Ecto neural progenitor cell (in vitro differentiated cells): ENCODE measurements around the gene PFN2.
A peak's percentile ranks its signal among the peaks of the same experiment; 100 is the strongest.
"Not testable (repeated sequence)": the region's sequence is repeated elsewhere in the genome, so short reads cannot be mapped to it uniquely, and the experiment has no call there.

ENCODE experiments used
- DNase-seq: peaks from one replicate; pipeline ENCODE4 v3.0.0-alpha.2; 2018; ENCODE audit warnings: low spot score

The PFN2 gene

DNA sequence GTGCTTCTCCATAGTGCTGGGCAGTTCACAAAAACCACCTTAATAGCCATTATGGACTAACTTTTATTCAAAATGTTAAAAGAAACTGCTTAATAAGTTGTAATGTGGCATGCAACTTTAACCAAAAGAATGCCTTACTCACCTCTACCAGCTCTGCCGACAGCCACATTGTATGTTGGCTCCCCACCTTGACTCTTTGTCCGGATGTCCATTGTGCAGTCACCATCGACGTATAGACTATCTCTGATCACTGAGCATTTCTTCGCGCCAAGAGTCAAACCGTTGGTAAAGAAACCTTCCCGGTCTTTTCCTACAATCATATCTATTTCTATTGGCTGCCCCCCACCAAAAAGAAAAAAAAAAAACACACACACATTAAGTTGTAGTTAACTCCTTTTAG lies 2.5 kb downstream of the PFN2 start:
- DNase-seq = no peak

DNA sequence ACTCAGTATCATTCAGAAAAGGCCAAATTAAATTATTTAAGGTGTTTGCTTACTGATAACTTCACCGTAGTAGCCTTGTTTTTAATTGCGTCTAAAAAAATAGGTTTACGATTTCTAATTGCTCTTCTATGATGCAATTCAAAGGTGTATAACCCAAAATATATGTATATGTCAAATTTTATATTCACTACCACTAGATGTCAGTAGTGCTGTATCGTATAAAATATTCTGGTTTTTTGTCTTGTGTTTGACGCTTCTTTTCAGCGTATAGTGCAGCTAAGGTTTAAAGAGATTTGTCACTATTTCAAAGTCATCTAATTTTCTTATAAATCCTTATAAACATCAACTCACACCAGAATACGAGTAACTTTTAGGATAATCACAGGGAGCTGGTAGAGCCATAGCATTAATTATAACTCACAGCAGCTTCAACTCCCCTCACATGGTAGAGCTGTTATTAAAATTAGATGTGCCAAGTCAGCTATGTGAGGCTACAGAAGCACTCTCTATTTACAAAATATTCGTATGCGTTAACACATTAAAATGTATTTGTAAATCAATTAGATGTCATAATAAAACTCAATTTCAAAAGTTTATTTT lies 3.5 kb downstream of the PFN2 start:
- no peak for DNase-seq

DNA sequence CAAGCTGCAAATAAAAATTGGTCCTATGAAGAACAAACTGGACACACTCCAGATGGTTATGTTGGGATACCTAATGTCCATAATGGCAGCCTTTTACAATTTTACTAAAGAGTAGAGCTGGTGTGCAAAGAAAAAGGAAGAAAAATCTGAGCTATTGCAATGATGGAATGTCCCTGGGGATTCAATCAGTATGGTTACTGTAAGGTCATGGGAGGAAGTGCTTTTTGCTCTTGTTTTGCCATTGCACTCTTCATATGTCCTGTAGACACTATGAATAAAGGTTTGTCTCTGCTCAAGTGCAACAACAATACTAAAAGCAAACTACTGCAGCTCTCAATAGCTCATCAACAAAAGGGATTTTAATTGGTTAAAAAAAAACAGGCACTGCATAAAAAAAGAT lies 5.4 kb downstream of the PFN2 start:
- DNase-seq = no peak

DNA sequence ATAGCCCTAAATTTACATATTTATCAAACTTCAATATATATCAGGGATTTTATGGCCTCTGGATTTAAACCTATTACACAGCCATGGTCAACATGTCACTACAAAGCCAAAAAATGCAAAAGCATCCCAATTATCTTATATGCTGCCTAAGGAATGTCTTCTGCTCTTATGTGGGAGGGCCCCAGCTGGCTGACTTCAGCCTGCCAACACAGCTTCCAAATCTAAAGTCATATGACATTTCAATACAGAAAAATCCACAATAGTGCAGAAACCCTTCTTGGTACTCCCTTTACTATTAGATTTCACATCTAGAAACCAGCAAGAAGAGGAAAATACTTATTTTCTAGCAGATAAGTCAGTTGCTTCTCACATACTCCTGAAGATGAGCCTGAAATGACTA lies 6.4 kb downstream of the PFN2 start:
- DNase-seq = no peak

DNA sequence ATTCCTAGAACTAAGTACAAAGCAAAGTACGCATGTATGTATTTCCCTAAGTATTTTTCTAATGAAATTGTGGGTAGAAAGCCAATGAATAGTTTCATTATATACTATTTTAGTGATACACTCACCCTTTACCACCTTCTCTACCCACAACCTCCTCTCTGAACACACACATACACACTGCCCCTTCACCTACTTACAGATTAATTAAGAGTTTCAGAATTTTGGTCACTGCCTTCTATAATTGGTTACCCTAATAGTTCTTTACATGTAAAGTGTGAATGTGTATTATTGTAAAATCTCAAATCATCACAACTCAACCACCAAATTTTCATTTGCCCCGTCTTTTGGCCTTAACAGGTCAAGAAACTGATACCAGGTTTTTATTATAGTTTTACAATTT lies 7.2 kb downstream of the PFN2 start:
- no peak for DNase-seq

DNA sequence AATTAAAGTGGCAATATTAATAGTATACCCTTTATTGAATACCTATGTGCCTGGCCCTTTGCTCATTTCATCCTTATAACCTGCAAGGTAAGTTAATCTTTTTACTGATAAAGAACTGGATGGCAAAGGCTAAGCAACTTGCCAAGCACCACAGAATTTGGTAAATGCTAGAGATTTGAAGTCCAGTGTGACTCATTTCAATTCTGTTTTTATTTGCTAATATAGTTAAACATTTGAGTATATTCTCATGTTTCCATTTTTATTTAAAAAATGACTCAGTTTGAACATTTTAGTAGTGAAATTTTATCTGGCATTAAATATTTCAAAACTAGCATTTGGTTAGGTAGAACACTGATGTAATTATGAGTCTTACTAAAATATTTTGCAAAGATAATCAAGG lies 11.3 kb downstream of the PFN2 start:
- DNase-seq = no peak

DNA sequence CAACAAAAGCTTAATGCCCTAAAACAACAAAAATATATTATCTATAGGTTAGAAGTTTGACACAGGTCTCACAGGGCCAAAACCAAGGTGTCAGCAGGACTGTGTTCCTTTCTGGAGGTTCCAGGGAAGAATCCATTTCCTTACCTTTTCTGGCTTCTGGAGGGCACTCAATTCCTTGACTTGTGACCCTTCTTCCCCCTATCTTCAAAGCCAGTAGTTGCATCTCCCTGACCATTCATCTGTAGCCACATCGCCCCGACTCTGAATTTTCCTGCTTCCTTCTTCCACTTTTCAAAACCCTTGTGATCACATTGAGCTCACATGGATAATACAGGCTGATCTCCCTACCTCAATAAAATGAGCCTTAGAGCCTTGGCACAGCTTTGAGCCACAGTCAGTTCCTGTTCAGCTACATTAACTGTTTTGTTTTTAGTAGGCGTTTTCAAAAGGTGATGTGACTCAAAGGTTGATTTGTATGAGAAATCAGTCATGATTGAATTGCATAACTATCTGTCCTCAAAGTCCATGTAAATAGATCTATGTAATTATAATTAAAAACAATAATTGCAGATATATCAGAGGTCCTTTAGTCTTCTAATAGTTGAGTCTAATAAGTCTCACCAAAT lies 12.4 kb downstream of the PFN2 start:
- DNase-seq = no peak

DNA sequence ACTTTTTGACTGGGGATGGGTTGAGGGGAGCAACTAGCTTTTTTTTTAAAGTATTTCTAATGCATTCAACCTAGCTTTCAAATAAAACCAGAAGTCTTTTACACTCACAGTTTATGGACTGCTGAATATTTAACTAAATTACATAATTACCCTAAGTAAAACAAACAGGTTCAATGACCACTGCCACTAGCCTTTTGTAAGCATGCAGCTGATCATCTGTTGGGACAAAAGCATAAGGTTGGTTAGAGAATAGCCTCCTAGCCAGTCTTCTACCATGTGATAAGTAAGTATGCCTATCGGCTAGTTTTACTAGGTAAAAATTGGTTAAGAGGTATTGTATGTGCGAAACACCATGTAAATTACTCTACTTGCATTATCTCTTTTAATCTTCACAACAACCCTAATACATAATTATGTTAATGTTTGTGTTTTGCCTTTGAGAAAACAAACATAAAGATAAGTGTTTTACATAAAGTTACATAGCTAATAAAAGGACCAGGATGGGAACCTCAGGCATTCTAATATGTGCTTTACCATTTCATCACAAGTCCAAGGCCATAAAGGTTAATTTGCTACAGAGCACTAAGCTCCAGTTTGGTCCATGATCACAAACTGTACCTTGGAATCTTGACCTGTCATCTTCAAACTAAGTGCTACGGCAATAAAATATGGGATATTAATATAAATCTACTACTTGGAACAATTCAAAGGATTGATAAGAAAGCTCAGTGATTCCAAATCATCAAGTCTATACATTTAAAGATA lies 13.2 kb downstream of the PFN2 start:
- DNase-seq = no peak

DNA sequence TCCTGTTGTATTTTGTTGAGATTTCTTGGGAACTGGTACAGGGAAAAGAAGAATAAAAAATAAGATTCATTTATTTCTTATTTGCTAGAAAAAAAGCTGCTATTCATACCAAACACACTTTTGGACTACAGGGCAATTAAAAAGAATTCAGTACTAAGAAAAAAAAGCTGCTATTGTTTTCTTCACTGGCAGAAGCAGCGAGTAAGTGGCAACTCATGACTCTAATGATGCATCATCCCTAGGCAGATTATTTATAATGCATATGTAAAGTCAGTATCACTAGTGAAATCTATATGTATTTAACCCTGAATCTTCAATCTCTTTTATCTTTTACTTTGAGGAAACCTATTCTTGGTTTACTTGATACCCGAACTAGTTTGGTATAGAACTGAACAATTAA lies 15.2 kb downstream of the PFN2 start:
- no peak for DNase-seq

DNA sequence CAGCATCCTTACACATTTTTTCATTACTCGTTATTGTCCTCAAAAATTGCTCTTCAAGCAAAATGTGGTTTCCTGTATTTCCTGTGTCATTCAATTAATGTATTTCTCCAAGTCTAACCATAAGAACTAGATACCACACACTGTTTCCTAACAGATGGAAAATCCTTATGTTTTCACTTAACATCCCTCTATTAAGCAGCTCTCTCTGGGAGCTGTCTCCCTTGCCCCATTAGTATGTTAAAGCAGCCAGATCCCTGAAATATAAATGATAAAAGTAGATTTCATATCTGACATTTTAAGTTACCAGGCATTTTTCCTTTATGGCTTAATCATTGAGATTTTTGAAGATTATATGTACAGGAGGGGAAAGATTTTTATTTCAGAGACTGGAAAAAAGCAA lies 15.9 kb downstream of the PFN2 start:
- no peak for DNase-seq

DNA sequence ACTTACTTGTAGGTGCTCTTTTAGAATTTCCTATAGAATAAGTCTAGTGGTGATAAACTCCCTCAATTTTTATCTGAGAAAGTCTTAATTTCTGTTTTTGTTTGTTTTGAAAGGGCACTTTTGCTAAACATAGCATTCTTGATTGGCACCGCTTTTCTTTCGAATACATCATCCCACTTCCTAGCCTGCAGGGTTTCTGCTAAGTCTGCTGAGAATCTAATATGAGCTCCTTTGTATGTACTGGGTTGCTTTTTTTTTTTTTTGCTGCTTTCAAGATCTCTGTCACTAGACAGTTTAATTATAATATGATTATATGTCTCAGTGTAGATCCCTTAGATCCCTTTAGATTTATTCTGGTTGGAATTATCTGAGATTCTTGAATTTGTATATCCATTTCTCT lies 21.5 kb downstream of the PFN2 start:
- no peak for DNase-seq

DNA sequence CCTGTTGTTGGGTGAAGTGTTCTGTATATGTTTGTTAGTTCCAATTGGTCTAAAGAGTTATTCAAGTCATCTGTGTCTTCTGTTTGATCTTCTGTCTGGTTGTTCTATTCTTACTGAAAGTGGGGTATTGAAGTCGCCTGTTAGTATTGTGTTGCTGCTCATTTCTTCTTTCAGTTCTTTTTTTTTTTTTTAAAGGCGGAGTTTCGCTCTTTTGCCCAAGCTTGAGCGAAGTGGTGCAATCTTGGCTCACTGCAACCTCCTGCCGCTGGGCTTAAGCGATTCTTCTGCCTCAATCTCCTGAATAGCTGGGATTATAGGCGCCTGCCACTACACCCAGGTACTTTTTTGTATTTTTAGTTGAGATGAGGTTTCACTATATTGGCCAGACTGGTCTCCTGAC lies 23.5 kb downstream of the PFN2 start:
- DNase-seq = no peak

DNA sequence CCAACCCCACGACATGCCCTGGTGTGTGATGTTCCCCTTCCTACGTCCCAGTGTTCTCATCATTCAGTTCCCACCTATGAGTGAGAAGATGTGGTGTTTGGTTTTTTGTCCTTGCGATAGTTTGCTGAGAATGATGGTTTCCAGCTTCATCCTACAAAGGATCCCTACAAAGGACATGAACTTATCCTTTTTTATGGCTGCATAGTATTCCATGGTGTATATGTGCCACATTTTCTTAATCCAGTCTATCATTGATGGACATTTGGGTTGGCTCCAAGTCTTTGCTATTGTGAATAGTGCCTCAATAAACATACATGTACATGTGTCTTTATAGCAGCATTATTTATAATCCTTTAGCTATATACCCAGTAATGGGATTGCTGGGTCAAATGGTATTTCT lies 26.7 kb downstream of the PFN2 start:
- not testable (repeated sequence) for DNase-seq

DNA sequence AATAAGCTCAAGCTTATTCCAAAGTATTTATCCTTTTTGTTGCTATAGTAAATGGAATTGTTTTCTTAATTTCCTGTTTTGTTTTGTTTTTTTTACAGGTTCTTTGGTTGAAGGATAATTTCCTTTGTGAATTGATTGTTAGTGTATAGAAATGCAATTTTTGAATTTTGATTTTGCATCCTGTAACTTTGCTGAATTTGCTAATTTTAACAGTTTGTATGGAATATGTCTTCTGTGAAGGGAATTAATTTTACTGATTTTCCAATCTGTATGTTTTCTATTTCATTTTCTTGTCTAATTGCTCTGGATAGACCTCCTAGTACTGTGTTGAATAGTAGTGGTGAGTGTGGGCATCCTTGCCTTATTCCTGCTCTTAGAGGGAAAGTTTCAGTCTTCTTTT lies 28.3 kb downstream of the PFN2 start:
- DNase-seq = no peak

DNA sequence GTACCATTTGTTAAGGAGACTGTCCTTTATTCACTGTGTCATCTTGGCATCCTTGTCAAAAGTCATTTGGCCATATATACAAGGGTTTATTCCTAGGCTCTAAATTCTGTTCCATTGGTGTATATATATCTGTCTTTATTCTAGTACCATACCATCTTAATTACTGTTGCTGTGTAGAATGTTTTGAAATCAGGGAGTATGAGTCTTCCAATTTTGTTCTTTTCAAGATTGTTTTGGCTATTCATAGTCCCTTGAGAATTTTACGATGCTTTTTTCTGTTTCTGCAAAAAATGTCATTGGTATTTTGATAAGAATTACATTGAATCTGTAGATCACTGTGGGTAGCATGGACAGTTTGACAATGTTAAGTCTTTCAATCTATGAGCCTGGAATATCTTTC lies 28.7 kb downstream of the PFN2 start:
- DNase-seq = no peak

DNA sequence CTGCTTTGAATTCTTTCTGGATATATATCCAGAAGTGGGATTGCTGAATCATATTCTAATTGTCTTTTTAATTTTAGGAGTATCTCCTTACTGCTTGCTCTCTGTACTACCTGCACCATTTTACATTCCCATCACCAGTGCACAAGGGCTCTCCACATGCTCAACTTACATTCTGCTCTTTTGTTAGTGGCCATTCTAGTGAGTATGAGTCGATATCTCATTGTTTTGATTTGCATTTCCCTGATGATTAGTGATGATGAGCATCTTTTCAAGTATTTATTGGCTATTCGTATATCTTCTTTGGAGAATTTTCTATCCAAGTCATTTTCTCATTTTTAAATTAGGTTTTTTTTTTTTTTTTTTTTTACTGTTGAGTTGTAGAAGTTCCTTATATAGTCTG lies 29.5 kb downstream of the PFN2 start:
- DNase-seq = no peak

DNA sequence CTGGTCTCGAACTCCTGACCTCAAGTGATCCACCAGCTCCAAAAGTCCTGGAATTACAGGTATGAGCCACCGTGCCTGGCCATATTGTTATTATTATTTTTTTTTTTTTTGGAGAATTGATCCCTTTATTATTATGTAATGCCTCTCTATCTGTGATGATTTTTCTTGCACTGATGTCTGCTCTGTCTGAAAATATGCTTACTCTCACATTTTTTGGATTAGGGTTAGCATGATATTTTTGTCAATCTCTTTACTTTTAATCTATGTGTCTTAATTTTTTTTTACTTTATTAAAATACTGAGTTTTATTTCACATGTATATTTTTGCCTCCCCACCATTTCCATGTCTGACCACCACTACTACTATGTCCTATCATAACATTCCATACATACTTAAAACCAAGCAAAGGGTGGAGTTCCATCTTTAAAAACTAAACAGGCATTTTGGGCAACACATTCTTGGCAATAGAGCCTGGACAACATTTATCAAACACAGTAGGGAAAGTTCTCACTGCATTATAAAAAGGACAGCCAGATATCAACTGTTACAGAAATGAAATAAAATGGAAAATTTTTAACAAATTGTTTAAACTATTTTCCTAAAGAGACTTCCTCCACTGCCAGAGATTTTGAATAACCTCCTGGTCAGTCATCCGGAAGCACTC lies 32.2 kb downstream of the PFN2 start:
- not testable (repeated sequence) for DNase-seq

DNA sequence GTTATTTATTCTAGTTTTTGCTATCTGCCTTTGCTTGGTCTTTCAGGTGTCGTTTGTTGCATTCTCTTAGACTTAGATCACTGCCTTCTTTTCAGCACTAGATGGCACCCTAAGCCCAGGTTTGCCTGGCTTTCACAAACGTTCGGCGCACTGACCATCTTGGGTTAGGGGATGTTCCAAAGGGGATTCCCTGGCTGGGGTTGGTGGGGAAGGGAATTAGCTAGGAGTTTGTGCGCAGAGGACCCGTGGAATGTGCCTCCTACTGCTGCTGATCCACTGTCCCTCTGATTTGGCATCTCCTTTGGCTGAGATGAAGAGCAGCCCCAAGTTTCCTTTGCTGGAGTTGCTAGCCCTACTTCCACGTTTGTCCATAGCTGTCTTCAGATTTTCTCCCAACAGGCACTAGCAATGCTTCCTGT lies 33.9 kb downstream of the PFN2 start:
- peak; percentile 71 for DNase-seq

DNA sequence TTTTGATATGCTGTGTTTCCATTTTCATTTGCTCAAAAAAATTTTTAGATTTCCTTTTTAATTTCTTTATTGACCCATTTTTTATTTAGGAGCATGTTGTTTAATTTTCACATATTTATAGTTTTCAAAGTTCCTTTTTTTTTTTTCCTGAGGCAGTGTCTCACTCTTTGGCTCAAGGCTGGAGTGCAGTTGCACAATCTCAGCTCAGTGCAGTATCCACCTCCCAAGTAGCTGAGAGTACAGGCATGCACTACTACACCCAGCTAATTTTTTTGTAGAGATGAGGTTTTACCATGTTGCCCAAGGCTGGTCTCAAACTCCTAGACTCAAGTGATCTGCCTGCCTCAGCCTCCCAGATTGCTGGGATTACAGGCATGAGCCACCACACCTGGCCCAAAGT lies 36.2 kb downstream of the PFN2 start:
- DNase-seq = no peak

DNA sequence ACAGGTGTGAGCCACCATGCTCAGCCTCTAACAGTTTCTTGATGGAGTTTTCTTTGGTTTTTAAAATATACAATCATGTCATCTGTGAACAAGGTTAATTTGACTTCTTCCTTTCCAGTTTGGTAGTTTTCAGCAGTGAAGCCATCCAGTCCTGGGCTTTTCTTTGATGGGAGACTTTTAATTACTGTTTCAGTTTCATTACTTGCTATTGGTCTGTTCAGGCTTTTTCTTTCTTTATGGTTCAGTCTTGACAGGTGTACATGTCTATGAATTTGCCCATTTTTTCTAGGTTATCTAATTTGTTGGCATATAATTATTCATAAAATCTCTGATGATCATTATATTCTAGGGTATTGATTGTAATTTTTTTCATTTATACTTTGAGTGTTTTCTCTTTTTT lies 36.8 kb downstream of the PFN2 start:
- no peak for DNase-seq

DNA sequence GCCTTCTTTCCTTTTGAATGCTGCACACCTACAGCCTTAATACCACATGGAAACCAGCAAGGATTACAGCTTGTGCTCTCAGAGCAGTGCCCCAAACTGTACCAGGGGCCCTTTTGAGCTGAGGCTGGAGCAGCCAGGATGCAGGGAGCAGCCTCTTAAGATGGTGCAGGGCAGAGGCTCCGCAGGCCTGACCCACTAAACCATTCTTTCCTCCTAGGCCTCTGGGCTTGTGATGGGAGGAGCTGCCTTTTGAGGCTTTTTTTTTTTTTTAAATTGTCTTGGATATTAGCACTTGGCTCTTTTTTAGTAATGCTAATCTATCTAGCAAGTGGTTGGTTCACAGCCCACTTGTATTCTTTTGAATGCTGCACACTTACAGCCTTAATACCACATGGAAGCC lies 37.7 kb downstream of the PFN2 start:
- DNase-seq = no peak

DNA sequence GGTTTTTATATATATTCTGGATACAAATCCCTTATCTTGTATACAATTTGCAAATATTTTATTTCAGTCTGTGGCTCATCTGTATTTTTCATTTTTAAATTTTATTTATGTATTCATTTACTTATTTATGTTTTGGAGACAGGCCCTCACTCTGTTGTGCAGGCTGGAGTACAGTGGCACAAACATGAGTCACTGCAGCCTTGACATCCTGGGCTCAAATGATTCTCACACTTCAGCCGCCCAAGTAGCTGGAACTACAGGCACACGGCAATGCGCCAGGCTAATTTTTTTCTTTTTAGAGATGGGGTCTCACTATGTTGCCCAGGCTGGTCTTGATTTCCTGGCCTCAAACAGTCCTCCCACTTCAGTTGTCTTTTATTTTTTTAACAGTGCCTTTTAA lies 50.6 kb downstream of the PFN2 start:
- no peak for DNase-seq

DNA sequence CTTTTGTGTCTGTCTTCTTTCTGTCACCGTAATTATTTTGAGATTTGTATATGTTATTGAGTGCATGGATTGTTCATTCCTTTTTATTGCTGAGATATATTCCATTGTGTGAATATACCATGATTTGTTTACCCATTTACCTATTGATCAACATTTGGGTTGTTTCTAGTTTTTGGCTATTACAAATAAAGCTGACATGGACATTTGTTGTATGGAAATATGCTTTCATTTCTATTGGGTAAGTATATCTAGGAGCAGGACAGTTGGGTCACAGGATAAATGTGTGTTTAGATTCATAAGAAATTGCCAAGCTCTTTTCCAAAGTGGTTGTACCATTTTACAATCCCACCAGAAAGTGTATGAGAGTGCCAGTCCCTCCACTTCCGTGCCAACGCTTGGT lies 51.2 kb downstream of the PFN2 start:
- DNase-seq = no peak
